ENCODE measurements around the gene FECH.

- no peak for TF ChIP-seq CTCF (conservative IDR thresholded peaks at IDR 0.05; ENCODE audit: low read length)
- no peak for TF ChIP-seq EZH2phosphoT487 (IDR thresholded peaks at IDR 0.05; ENCODE audit: borderline replicate concordance, low read depth, low read length)
Observed at GRCh38 chr18:57574866-57575265, 11.6 kb downstream of the FECH start.
